Jurkat, Clone E6-1 (cell line): ENCODE data around the gene DDX5. TPM values are rescaled to one million over a fixed set of nuclear protein-coding genes. Genes with fewer than 3 reads are reported as not detected.

Experiments
- DNase-seq: peaks from one replicate; pipeline ENCODE4 v3.0.0-alpha.2; 2011; ENCODE audit warnings: low read depth, low spot score
- H3K4me3 ChIP-seq: 2 replicates; pipeline ENCODE4 v1.5.1; 2011; ENCODE audit warnings: mild to moderate bottlenecking, low read length, control low read depth, moderate library complexity
- polyA plus RNA-seq: library from polyadenylated mRNA; unstranded; fragments of >200 nt; gene quantifications from one replicate; pipeline ENCODE4 v1.2.1, GENCODE V29; 2012; ENCODE audit warnings: missing spikeins; ENCODE audit not compliant: insufficient read length, insufficient read depth

DDX5 gene
- 723 TPM for polyA plus RNA-seq

DNA sequence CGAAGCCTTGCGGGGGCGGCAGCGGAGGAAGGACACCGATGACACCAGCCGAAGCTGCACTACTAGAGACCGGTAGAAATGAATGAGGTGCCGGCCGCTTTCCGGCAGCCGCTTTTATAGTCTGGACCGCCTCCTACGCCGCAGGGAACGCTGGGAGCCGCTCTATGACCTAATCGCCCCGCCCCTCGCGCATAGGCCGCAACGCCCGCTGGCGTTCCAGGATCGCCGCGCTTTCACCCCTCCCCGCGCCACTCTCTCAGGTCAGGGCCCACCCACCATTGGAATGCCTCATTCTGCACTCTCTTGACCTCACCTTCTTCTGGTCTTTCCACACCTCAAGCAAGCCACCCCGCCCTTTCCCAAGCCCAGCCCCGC is at the start of gene DDX5:
TSS of gene DDX5 (minus strand) at position 89 of the 375 bp plus-strand sequence. CDS start 170 bp downstream, outside the sequence.
- peak; percentile 93 for DNase-seq
- peak within 1 kb of the TSS; percentile 80 for H3K4me3 ChIP-seq

DNA sequence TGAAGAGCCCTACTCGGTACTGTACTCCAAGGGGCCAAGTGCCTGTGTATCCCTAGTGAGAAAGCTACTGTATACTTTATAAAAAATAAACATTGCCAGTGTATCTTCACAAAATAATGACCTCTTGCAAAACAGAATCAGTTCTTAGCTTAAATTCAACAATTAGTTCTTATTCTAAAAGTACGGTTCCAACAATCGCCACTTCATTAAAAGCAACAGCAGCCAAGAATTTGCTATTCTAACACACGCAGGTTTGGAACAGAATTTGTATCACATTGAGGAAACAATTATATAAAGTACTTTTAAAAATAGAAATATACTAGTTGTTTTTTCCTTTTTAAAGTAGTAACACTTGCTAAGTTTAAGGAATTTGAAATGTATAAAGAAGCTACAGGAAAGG is 49.2 kb upstream of the DDX5 start:
- no peak overlapping the region for H3K4me3 ChIP-seq
- DNase-seq: no peak

DNA sequence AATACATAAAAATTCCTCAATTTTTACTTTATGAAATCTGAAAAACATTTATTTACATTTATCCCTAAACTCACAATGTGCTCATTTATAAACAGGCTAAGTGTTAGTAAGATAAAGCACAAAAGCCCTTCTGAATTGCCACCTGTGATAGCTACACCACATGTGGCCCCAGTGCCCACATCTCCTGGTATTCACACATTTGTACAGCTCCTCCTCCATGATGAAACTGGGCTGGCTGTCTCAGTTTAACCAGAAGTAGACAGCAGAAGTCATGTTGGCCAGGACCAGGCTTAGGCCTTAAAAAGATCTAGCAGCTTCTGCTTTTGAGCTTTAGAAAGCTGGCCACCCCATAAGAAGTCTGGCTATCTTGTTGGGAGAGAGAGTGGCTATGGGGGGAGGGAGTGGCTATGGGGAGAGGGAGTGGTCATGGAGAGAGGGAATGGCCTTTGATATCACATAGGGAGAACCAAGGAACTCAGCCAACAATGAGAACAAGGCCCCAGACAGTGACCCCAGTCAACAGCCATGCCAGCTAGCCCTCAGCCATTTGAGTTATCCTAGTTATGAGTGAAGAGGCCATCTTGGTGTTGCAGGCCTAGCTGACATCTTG is 48.0 kb upstream of the DDX5 start:
- no peak for DNase-seq
- no peak overlapping the region for H3K4me3 ChIP-seq

DNA sequence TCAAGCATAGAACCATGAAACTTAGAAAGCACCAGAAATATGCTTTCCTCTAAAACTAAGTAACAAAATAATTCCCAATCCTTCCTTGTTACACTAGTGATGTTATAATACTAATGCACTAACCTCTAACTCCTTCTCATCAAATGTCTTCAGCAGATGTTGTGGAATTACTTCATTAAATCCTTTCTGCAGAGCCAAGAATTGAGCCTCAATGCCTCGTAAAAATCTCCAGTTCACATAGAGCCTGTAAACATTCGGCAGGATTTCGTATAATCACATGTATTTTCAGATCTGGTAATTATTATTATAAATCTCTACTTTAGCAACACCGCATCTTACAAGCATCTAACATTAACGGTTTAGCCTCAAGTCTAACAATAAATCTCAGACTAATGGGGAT is 45.4 kb upstream of the DDX5 start:
- H3K4me3 ChIP-seq: no peak overlapping the region
- DNase-seq: no peak

DNA sequence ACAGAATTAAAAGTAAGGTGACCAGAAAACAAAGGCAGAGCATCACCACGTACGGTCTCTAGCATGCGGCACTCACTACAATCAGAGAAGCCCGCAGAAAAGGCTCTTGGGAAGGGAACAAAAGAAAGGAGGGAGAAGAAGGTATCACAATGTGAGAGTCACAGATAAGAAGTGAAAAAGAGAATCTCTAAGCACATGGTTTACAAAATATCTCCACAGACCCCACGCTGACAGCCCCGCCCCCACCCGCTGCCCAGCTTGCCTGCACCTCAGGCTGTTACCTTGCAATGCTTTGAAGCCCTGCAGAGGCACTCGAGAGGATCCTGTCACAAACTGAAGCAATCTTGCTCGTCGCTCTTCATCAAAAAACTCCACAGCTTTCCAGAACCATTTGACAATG is 41.2 kb upstream of the DDX5 start:
- no peak overlapping the region for H3K4me3 ChIP-seq
- no peak for DNase-seq

DNA sequence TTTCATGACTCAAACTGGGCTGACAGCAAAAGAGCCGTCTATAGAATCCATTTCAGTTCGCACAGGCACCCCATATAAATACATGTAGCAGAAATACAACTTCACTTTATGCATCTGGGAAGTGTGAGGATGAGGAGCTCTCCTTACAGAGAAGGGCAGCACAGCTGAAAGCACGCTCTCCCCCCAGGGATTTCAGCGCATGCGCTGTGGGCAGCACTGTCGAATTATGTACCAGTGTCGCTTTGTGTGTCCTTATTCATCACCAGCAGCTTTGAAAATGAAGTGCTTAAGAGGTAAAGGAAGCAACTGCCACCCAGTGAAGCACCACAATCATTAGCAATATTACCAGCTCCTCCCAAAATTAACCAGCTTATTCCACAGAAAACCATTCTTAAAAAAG is 40.6 kb upstream of the DDX5 start:
- no peak for DNase-seq
- no peak overlapping the region for H3K4me3 ChIP-seq

DNA sequence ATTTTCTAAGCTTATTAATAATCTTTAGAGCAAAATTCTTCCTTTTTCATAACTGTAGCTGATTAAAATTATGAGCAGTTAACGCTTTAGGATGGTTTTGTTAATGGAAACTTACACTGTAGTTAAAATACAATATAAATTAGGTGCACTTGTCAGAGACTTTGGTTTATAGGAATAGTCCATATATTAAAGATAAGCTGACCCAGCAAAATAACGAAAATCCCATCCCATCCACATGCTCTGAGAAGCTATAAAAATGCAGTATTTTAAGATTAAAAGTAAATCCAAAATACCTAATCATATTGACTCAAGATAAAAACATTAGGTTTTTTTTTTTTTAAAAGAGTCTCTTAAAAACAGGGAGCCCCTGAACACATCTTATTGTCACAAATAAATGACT is 38.7 kb upstream of the DDX5 start:
- no peak for DNase-seq

DNA sequence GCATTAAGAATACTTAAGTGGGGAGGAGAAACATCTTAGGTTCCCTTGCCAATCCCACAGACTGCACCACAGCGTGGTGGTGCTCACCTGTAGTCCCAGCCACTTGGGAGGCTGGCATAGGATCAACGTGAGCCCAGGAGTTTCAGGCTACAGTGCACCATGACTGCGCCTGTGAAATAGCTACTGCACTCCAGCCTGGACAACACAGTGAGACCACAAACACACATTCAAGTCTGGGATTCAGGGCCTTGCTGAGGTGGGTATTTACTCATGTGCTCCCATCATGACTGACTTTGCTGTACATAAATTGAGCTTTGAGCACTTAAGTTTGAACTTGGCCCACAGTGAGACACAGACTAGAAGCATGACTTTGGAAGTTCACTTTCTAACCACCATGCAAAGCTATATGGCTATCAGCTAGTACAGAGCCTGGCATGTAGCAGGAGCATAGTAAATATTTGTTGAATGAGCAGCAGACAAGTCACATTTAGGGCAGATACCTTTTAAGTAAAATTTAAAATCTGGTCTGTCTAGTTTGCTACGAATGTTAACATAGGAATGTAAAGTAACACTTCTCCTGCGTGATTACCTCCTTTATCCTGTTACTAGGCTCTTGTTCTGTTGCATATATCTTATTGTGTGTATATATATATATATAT is 34.2 kb upstream of the DDX5 start:
- no peak for DNase-seq

More for the DNA sequence above, 38.7 kb upstream of the DDX5 start:
- H3K4me3 ChIP-seq: no peak overlapping the region

DNA sequence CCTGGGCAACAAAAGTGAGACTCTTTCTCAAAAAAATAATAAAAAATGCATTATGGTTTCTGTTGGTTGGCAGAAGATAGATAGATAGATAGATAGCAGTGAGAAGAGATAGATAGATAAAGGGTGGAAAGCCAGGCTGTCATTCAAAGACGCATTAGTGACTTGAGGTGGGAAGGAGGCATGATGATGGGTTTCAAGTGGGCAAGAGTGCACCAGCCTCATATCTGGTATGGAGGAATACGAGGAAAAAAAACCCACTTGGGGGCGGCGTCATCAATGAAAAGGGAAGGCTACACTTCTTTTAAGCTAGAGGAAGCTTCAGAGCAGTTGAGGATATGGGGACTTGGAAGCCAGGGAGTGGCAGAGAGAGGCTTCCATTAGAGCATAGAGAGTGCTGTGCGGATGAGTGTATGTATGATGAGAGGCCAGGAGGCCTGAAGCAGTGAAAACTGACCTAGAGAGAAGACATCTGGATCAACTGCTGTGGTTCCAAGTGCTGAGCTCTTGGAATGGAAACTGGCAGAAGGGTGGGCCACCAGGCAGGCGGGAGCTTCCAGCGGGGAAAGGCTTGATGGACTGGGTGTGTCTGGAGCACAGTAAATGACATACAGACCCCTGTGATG is 32.5 kb upstream of the DDX5 start:
- no peak overlapping the region for H3K4me3 ChIP-seq
- DNase-seq: no peak

More for the DNA sequence above, 34.2 kb upstream of the DDX5 start:
- H3K4me3 ChIP-seq: no peak overlapping the region

DNA sequence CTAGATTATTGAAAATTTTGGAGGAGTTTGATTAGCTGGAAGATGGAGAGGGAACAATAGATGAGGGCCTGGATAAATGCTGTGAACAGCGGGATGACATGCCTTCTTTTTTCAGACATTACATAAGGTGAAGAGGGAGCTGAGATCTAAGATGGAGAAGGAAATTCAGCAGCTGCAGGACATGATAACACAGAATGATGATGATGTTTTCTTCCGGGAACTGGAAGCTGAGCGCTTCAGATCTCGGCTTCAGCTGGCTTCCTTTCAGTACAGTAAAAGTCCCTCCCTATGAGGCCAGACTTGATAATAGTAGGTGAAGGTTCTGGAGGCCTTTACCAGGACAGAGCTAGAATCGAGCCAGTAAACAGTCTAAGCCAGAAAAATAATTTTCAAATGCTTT is 31.4 kb upstream of the DDX5 start:
- H3K4me3 ChIP-seq: no peak overlapping the region
- no peak for DNase-seq

DNA sequence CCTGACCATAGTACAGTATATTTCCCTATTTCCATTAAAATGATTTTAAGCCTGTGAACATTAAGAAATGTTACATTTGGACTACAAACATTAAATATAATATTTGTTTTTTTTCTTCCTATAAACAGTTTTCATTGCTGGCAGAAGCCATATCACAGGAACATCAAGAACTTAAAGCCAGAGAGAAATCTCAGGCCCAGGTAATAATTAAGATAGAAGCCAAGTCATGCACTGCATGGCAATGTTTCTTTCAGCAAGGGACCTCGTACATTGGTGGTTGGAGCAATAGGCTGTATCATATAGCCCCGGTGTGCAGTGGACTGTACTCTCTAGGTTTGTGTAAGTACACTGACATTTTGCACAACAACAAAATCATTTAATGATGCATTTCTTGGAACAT is 30.8 kb upstream of the DDX5 start:
- no peak overlapping the region for H3K4me3 ChIP-seq
- no peak for DNase-seq

DNA sequence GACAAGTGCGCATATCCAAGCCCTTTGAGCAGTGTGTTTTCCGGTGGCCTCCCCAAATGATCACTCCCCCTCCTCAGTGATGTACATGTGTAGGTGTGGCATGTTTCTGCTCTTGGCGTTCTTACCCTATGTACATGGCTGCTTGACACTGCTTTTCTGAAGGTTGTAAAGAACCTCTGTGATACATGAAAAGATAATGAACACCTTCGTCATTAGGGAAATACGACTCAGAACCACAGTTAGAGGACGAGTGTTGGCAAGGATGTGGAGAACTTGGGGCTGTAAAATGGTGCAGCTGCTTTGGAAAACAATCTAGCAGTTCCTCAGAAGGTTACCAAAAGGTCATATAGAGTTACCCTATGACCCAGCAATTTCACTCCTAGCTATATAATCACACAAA is 29.3 kb upstream of the DDX5 start:
- no peak for DNase-seq

DNA sequence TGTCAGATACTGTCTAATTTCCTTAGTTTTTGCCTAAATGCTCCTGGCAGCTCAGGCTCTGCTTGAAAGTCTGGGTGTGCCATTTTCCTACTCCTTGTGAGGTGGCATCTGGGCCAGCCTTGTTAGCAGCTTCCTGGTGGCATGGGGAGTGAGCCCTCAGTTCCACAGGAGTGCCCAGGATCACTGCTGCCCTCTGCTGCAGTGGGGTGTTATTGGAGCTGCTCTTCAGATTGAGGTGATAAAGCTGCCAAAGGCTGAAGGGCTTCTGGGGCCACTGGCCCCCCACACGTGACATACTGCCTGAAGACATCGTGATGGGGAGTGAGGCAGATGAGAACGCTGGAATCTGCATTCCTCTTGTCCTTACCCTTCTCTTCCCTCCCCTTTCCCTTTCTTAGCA is 28.1 kb upstream of the DDX5 start:
- H3K4me3 ChIP-seq: no peak overlapping the region
- DNase-seq: peak; percentile 7

More for the DNA sequence above, 29.3 kb upstream of the DDX5 start:
- no peak overlapping the region for H3K4me3 ChIP-seq

DNA sequence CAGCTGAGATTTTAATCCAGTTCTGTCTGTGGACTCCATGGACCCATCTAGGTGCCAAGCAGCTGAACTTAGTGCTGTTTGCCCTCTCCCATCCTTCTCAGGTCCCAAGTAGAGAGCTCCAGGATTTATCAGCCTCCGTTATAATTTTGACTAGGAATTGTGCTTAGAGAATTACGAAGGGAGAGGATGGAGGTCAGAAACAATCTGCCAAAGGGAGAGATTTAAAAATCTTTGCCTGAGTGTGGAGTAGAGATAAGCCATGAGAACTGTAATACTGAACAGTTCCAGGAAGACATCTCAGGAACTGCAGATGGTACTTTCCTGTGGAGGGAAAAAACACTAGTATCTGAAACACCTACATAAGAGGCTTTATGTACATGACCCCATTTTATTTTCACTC is 27.7 kb upstream of the DDX5 start:
- DNase-seq: no peak
- no peak overlapping the region for H3K4me3 ChIP-seq

DNA sequence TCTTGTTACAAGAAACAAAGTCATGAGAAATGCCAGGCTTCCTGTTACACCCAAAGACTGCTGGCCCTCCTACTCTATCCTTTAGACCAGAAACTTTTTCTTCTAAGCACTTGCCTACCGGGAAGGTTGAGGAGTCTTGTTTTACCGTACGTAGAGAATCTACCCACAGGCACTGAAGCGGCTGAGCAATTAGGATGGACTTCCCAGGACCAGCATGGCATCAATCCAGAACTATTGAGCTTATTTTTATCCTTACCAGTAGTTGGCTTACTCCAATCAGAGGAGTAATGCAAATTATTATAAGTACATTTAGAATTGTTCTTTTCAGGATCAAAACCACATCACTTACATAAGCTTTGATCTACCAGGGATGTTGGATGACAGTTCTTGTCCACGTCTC is 26.3 kb upstream of the DDX5 start:
- DNase-seq: no peak
- no peak overlapping the region for H3K4me3 ChIP-seq

DNA sequence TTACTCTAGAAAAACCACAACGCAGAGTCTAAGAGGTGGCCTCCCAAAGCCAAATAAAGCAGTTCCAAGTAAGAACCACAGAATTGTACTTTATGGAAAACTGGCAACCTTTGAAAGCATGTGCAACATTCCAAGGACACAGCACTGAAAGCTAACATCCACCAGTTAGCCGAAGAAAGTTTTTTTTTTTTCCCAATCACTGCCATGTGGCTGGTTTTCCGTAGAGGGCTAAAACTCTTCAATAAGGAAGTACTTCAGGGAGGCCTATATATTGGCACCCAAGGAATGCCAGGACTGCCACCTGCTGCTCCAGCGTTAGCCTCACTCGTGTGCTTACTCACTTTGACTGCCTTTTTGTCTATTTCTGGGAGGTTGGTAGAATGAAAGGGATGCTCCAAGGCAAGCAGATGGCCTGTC is 25.9 kb upstream of the DDX5 start:
- DNase-seq: no peak
- H3K4me3 ChIP-seq: no peak overlapping the region

DNA sequence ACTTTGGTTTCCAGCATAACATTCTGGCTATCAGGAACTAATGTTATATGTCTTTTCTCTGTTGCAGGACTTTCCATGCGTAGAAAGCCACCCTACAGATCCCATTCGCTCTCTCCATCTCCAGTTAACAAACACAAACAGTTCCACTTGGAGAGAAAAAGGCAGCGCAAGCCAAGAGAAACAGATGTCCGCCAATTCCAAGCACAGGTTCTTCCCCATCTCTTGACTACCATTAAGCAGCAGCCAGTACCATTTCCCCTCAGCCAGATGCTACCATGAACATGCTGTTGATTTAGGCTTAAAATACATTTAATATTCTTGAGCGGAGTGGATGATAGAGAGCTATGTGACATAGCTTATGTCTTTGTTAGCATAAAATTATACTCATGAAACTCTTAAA is 23.1 kb upstream of the DDX5 start:
- no peak for DNase-seq
- H3K4me3 ChIP-seq: no peak overlapping the region

DNA sequence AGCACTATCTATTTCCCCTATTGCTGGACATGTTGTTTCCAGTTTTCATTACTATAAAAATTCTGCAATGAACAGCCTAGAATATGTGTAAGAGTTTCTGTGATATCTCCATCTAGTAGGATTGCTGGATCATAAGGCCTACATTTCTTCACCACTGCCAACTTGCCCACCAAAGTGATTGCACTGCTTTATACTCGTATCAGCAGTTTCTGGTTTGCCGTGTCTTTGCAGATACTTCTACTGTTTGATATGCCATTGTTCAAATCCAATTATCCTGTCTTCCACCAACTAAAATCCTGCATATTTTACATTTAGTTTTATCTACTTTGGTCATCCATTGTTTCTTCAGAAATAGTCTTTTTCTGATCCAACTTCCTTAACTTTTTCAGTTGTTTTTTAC is 21.8 kb upstream of the DDX5 start:
- H3K4me3 ChIP-seq: no peak overlapping the region
- no peak for DNase-seq

DNA sequence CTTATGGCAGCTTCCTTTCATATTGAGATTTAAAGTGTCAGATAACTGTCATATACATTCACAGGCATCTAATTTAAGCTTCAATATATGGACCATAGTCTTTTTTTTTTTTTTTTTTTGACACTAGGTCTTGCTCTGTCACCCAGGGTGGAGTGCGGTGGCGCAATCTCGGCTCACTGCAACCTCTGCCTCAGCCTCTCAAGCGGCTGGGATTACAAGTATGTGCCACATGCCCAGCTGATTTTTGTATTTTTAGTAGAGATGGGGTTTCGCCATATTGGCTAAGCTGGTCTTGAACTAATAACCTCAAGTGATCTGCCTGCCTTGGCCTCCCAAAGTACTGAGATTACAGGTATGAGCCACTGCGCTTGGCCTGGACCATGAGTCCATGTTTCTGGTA is 14.3 kb upstream of the DDX5 start:
- no peak overlapping the region for H3K4me3 ChIP-seq
- DNase-seq: no peak

DNA sequence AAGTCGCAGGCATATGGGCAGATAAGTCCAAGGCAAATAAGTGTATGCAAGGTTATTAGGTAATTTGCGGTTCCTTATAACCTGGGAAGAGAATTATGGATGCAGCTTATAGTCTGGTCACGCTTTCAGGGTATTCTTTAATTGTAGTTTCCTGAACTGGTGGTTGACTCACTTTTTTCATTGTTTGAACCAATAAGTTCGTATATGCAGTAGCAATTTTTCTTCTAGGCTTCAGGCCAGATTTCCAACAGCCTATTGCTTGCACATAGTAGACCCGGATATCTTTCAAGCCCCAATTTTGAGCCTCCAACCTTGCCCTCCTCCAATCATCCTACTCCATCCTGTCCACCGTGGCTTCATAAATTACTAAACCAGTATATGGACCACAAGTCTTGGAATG is 13.5 kb upstream of the DDX5 start:
- DNase-seq: no peak
- H3K4me3 ChIP-seq: no peak overlapping the region

DNA sequence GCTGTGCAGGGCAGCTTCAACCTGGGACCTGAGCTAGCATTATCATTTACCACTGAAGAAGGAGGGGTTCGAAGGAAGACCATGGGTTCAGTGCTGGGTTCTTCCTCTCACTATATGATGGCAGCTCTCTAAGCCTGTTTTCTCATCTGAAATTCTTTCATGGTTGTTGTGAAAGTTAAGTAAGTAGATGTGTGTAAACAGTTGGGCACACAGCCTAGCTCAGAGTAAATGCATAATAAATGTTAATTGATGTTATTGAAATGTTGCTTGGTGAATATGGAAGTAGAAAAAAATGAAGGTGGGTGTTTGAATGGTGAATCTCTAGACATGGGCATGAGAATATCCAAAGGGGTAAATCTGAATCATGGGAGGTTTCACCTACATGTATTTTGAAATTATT is 9.7 kb upstream of the DDX5 start:
- no peak for DNase-seq
- no peak overlapping the region for H3K4me3 ChIP-seq
